Lower lobe of right lung (tissue), 2 donors: ENCODE data around the gene DNAH1. TPM values are rescaled to one million over a fixed set of nuclear protein-coding genes. Genes with fewer than 3 reads are reported as not detected.

Experiments
- ATAC-seq, 2 donors: fragments of 200-7000 bp; cut with Tn5 transposase; one replicate each; pipeline ENCODE4 v1.9.1; 2020 to 2022; ENCODE audit warnings: mild to moderate bottlenecking in 2 of 2, moderate library complexity in 2 of 2
- DNase-seq: peaks from one replicate; pipeline ENCODE4 v3.0.0-alpha.2; 2020
- H3K27ac ChIP-seq: fragments of 200-600 bp; one replicate; pipeline ENCODE4 v1.8.0; 2022
- H3K27me3 ChIP-seq: fragments of 200-600 bp; one replicate; pipeline ENCODE4 v1.8.0; 2022; ENCODE audit warnings: low read depth
- H3K36me3 ChIP-seq: fragments of 200-600 bp; one replicate; pipeline ENCODE4 v1.8.0; 2022; ENCODE audit warnings: mild to moderate bottlenecking
- H3K4me1 ChIP-seq: fragments of 200-600 bp; one replicate; pipeline ENCODE4 v1.8.0; 2022
- H3K4me3 ChIP-seq: fragments of 200-600 bp; one replicate; pipeline ENCODE4 v1.8.0; 2022; ENCODE audit warnings: mild to moderate bottlenecking
- H3K9me3 ChIP-seq: fragments of 200-600 bp; one replicate; pipeline ENCODE4 v1.8.0; 2022
- CTCF ChIP-seq: fragments of 200-600 bp; IDR thresholded peaks from one replicate; pipeline ENCODE4 v1.8.0; 2022; ENCODE audit warnings: antibody characterized with exemption, mild to moderate bottlenecking
- intact Hi-C: fragments of 100-400 bp; cut with DNase I; formaldehyde crosslinking; loops from one replicate; pipeline ENCODE4 v1.11.0; 2022
- total RNA-seq: library from RNA; stranded (reverse); fragmentation: NEBNext Ultra II Directional; extraction: Animal tissue kit (Norgen Biotek cat#: 25700); gene quantifications from one replicate; pipeline ENCODE4 v1.2.1, GENCODE V29; 2021
- donor health status: DM: no; HTN: yes; CAD: no; lungs with severe emphysema.

Gene DNAH1
- total RNA-seq, 1 donor from 2014 or later, result 16.4 TPM

DNA sequence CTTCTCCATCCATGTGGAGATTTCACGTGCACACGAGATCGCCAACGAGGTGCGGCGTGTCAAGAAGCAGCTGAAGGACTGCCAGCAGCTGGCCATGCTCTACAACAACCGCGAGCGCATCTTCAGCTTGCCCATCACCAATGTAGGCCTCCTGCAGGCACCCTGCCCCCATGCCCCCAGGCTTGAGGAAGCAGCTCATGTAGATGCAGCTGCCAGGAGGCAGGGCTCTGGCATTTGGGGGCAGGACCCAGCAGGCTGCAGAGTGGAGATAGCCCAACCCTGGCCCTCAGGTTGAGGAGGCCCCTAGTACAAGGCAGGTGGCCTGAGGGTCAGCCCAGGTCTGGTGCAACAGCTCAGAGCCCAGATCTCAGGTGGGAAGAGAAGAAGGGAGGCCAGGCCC is 36.4 kb downstream of the DNAH1 start:
- Histone ChIP-seq H3K4me3 (no peak overlapping the region), H3K27ac (no peak overlapping the region), H3K4me1 (no peaks in the 10 kb centered on the region), H3K9me3 (no peaks in the 10 kb centered on the region), H3K27me3 (no peaks in the 10 kb centered on the region), H3K36me3 (peaks cover 76% of the 10 kb centered on the region)
- intact Hi-C loops, result no loop called here
- no peak for TF ChIP-seq CTCF
- ATAC-seq (no peak), DNase-seq (peak; percentile 20)

- Histone ChIP-seq H3K4me1 (no peaks in the 10 kb centered on the region), H3K36me3 (peaks cover 80% of the 10 kb centered on the region), H3K9me3 (no peaks in the 10 kb centered on the region), H3K27ac (no peak overlapping the region), H3K27me3 (no peaks in the 10 kb centered on the region), H3K4me3 (no peak overlapping the region)
- DNase-seq (peak; percentile 28), ATAC-seq (no peak)
- intact Hi-C loops, result no loop called here
- TF ChIP-seq CTCF, result no peak
These were observed 37.3 kb downstream of the DNAH1 start for GRCh38 chr3:52353291-52353855.

GRCh38 chr3:52354676-52355075 is 38.6 kb downstream of the DNAH1 start:
- Histone ChIP-seq H3K27ac (no peak overlapping the region), H3K4me3 (no peak overlapping the region), H3K27me3 (no peaks in the 10 kb centered on the region), H3K4me1 (no peaks in the 10 kb centered on the region), H3K36me3 (peaks cover 83% of the 10 kb centered on the region), H3K9me3 (no peaks in the 10 kb centered on the region)
- no peak for TF ChIP-seq CTCF
- intact Hi-C loops, result no loop called here
- peak; percentile 28 for DNase-seq
- no peak for ATAC-seq

- peak; percentile 28 for DNase-seq
- H3K36me3 ChIP-seq, result peaks cover 88% of the 10 kb centered on the region
These were observed 39.4 kb downstream of the DNAH1 start for GRCh38 chr3:52355526-52355925.

GRCh38 chr3:52356126-52356525 is 40.0 kb downstream of the DNAH1 start:
- no peak for TF ChIP-seq CTCF
- H3K27ac ChIP-seq, result no peak overlapping the region
- intact Hi-C loops, result no loop called here
- H3K9me3 ChIP-seq, result no peaks in the 10 kb centered on the region
- DNase-seq (peak; percentile 20), ATAC-seq (no peak)
- H3K4me1 ChIP-seq, result no peaks in the 10 kb centered on the region
- H3K27me3 ChIP-seq, result no peaks in the 10 kb centered on the region
- no peak overlapping the region for H3K4me3 ChIP-seq
- H3K36me3 ChIP-seq, result peaks cover 92% of the 10 kb centered on the region

More at GRCh38 chr3:52355526-52355925, 39.4 kb downstream of the DNAH1 start:
- Histone ChIP-seq H3K27me3 (no peaks in the 10 kb centered on the region), H3K4me3 (no peak overlapping the region), H3K9me3 (no peaks in the 10 kb centered on the region), H3K27ac (no peak overlapping the region), H3K4me1 (no peaks in the 10 kb centered on the region)
- no peak for TF ChIP-seq CTCF
- ATAC-seq, result no peak
- intact Hi-C loops, result no loop called here
